SH-SY5Y (cell line): ENCODE measurements around the gene SLC2A2.

Experiments
- GATA2 ChIP-seq: IDR thresholded peaks from 2 replicates; pipeline ENCODE4 v1.6.1; 2011; ENCODE audit warnings: mild to moderate bottlenecking, low read depth, low read length
- GATA3 ChIP-seq: IDR thresholded peaks from 2 replicates; pipeline ENCODE4 v1.6.1; 2011; ENCODE audit warnings: low read depth, mild to moderate bottlenecking, low read length, moderate library complexity

DNA sequence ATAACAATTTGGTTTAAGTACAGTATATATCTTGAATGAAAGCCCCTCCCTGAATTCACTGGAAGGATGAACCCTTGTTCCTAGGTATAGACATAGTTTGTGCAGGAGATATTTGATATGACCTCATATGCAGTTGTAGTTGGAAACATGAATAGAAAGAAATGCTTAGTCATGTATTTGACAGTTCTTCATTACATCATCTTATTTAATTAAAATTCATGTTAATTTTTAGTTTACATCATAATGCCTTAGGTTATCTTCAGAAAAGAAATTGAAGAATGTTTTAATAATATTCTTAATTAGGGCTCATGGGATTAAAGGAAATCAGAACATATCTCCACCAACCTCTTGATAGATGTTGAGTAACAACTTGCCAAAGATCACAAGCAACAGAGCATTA, 19.2 kb downstream of the SLC2A2 start:
- TF ChIP-seq GATA2 = no peak
- no peak for TF ChIP-seq GATA3
